HG02973 (cell line): ENCODE measurements around the gene VDAC1.
"Not testable (repeated sequence)": the region's sequence is repeated elsewhere in the genome, so short reads cannot be mapped to it uniquely, and the experiment has no call there.

Source experiments
- ATAC-seq: cut with Tn5 transposase; IDR thresholded peaks from one replicate; pipeline ENCODE4 v1.9.1; 2021; ENCODE audit warnings: moderate library complexity; ENCODE audit not compliant: unreplicated experiment

VDAC1 gene

GRCh38 chr5:133995883-133996563 lies 8.8 kb downstream of the VDAC1 start:
- ATAC-seq = no peak

GRCh38 chr5:133995341-133995740 lies 9.4 kb downstream of the VDAC1 start:
- no peak for ATAC-seq

- ATAC-seq = no peak
Observed at GRCh38 chr5:133994990-133995333, 9.8 kb downstream of the VDAC1 start.

- ATAC-seq = no peak
Observed at GRCh38 chr5:133994297-133994989, 10.3 kb downstream of the VDAC1 start.

- ATAC-seq = no peak
Observed at GRCh38 chr5:133993185-133993936, 11.4 kb downstream of the VDAC1 start.

GRCh38 chr5:133992429-133993155 lies 12.2 kb downstream of the VDAC1 start:
- ATAC-seq = no peak

GRCh38 chr5:133991171-133991910 lies 13.4 kb downstream of the VDAC1 start:
- no peak for ATAC-seq

GRCh38 chr5:133990396-133990795 lies 14.4 kb downstream of the VDAC1 start:
- no peak for ATAC-seq

- no peak for ATAC-seq
Observed at GRCh38 chr5:133985540-133986180, 19.1 kb downstream of the VDAC1 start.

- ATAC-seq = no peak
Observed at GRCh38 chr5:133983674-133984073, 21.1 kb downstream of the VDAC1 start.

- no peak for ATAC-seq
Observed at GRCh38 chr5:133981714-133982113, 23.1 kb downstream of the VDAC1 start.

GRCh38 chr5:133980652-133981051 lies 24.1 kb downstream of the VDAC1 start:
- ATAC-seq = no peak

- no peak for ATAC-seq
Observed at GRCh38 chr5:133978943-133979342, 25.8 kb downstream of the VDAC1 start.

- no peak for ATAC-seq
Observed at GRCh38 chr5:133977858-133978257, 26.9 kb downstream of the VDAC1 start.

- no peak for ATAC-seq
Observed at GRCh38 chr5:133977161-133977787, 27.5 kb downstream of the VDAC1 start.

- not testable (repeated sequence) for ATAC-seq
Observed at GRCh38 chr5:133975546-133975945, 29.2 kb downstream of the VDAC1 start.

GRCh38 chr5:133974142-133974541 lies 30.6 kb downstream of the VDAC1 start:
- ATAC-seq = no peak

GRCh38 chr5:133970325-133970909 lies 34.4 kb downstream of the VDAC1 start:
- ATAC-seq = no peak

GRCh38 chr5:133969654-133970324 lies 35.0 kb downstream of the VDAC1 start:
- ATAC-seq = no peak
